HG03565 (cell line): ENCODE results near the gene ARID1A.

Experiments used
- ATAC-seq: cut with Tn5 transposase; IDR thresholded peaks from one replicate; pipeline ENCODE4 v1.9.1; 2021; ENCODE audit warnings: mild to moderate bottlenecking, moderate library complexity; ENCODE audit not compliant: unreplicated experiment

The ARID1A gene

DNA sequence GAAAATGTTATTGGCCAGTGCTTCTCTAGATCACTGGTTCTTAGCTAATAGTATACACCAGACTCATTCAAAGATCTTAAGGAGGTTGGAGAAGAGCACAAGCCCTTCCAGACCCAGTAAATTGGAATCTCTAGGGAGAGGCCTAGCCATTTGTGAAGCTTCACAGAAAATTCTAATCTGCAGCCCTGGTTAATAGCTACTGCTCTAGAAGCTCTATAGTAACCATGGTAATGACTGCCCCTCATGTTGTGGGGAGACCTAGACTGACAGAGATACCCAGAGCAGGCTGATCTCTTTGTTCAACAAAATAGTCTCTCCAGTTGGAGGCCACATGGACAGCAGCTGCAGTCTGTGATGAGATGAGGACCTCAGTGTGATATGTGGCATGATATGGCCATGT lies 31.7 kb downstream of the ARID1A start:
- no peak for ATAC-seq

- no peak for ATAC-seq
Observed at GRCh38 chr1:26728645-26729044, 32.8 kb downstream of the ARID1A start.

DNA sequence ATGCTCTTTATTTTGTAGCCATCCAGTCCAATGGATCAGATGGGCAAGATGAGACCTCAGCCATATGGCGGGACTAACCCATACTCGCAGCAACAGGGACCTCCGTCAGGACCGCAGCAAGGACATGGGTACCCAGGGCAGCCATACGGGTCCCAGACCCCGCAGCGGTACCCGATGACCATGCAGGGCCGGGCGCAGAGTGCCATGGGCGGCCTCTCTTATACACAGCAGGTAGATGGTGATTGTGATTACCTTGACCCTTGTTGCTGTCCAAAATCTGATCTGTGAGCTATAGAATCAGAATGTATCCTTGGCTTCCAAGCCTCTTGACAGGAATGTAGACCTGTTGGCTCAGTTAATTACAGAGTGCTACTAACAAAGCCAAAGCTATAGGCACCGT lies 33.8 kb downstream of the ARID1A start:
- ATAC-seq = no peak

- no peak for ATAC-seq
Observed at GRCh38 chr1:26730695-26731094, 34.9 kb downstream of the ARID1A start.

- ATAC-seq = no peak
Observed at GRCh38 chr1:26731233-26731902, 35.6 kb downstream of the ARID1A start.

DNA sequence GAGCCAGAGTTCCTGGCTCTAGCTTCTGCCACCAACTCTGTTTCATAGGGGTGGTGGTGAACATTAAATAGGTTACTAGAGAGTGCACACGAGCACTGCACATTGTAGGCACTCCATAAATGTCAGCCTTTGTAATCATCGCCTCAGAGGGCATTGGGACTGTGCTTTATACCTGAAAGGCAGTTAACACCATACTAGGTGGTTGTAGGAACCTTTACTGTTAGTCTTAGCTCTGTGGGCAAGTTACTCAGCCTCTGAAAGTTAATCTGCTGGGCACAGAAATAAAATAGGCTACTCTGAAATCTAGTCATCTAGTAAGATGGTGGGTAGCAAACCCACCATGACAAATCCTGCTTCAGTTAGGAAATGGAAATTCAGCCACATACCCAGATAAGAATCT lies 37.6 kb downstream of the ARID1A start:
- ATAC-seq = no peak

DNA sequence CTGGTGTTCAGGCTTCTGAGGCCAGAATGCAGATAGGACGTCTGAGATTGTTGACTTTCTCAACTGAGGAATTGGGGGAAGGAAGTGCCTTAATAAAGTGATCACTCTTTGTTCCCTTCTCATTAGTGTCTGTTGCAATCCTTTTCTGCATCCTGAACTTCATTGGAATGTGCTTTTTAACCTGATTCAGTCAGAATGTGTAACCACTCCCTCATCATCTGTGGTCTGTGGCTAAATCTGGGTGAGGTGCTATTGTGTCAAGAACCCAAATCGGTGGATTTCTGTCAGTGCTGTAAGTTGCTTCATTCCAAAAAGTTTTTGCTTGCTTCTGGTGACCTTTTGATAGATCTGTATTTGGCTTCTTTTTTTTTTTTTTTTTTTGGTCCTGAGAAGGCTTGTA lies 38.2 kb downstream of the ARID1A start:
- ATAC-seq = no peak

- ATAC-seq = no peak
Observed at GRCh38 chr1:26734501-26735058, 38.8 kb downstream of the ARID1A start.

DNA sequence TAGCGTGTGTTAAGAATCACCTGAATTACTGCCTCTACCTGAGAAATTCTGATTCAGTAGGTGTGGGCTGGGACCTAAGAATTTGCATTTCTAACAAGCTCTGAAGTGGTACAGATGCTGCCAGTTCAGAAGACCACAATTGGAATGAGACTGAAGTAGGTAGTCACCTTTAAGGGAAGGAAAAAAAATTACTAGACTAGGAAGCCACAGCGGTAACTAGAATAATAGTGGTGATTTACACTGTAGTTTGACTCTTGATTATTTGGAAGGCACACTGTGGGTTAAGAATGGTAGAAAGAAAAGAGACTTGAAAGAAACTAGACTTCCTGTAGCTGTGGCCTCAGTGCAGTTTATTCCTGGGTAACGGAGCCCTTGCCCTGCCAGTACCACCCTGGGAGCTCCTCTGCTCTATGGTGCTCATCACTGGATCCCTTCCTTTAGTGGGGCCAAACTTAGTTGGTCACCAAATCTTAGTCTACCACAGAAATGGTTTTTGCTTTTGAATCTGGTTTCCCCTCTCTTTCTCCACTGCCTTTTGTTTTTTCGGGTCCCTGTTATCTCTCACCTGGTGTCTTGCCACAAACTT lies 43.6 kb downstream of the ARID1A start:
- no peak for ATAC-seq

DNA sequence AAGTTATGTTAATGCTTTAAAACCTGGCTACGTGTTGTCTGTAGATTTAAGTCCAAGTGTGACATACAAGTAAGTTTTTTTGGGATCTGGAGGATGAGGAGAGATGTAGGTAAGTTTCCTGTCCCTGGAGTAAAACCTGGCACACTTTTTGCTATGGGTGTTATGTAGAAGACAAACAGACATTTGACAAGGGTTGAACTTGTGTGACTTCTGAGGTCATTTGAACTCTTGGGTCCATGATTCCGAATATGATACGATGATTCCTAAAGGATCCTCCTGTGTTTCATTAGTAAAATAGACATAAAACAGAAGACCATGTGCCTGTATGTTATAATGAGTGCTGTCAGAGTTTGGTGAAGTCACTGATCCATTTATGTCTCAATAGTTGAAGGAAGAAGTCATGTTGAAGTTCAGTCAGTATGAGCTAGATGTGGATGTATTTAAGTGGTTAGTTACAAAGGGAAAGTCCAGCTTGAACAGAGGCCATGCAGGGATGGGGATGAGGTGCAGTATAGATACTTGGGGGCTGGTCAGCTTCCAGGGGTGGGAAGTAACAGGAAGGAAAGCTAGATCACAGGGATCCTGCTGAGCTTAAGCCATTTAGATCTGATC lies 44.3 kb downstream of the ARID1A start:
- no peak for ATAC-seq

DNA sequence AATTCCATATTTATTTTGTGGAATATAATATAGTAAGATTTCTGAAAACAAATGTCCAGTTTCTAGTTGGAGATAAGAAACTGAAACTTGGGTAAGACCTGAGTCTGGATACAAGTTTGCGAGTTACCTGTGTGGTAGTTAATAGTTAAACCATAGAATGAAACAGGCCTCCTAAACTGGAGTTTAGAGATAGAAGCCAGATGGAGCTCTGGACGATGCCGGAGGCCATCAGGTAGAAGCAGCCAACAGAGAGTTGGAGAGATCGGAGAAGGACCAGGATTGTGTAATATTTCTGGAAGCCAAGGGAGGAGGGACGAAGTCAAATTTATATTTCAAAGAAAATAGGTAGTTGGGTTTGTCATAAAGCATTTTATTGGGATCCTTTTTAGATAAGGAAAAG lies 45.1 kb downstream of the ARID1A start:
- no peak for ATAC-seq

DNA sequence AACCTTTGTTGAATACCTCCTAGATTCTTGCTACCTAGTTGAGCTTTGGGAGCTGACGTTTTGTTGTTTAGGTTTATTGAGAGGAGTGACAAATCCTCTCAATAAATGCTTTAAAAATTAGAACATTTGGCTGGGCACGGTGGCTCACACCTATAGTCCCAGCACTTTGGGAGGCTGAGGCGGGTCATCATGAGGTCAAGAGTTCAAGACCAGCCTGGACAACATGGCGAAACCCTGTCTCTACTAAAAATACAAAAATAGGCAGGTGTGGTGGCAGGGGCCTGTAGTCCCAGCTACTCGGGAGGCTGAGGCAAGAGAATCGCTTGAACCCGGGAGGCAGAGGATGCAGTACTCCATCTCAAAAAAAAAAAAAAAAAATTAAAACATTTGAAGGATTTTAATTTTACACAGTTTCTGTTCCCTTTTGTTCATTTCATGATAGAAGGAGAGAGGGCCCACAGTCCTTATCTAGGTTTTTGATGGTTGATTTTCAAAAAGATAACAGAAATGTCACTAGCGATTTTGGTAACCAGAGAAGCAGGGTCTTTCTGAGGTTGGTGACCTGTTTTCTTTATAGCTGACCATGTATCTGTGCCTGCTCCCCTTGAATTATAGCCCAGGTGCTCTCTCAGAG lies 47.7 kb downstream of the ARID1A start:
- ATAC-seq = no peak

DNA sequence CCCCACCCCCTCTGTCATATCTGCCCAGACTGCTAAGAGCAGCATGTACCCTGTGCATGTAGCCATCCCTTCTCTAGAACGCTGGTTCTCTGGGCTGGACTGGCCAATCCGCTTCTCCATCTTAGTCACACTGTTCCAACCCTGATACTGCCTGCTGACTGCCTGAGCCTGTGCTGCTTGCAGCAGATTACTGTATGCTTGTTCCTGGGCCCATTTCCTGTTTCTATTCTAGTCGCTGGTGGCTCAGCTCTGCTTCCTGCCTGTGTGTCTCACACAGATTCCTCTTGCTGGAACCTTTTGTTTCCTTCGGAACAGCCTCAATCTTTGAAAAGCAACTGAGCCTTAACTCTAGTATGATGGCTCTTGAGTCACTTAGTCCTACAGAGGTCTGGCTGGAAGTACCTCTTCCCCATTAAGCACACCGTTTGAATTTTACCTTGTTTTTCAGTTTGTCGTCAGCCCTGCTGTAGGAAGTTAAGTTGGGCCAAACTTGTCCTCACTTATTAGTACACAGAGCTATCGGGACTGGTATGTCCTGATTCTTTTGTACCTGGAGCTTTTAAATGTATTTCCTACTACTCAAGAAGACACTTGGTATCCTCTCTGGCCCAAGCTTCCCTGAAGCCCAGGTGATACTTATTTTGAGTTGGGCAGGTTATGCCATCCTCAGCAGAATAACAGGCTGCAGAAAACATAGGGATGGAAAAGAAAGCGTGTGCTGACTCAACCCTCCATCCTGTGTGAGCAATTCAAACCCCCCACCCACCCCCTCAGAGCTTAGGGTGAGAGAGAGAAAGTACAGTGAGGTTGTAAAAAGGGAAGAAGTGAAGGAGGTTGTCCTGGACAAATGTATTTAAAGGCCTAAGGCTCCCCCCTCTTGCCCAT lies 48.5 kb downstream of the ARID1A start:
- peak; percentile 92 for ATAC-seq

GRCh38 chr1:26745191-26745590 lies 49.4 kb downstream of the ARID1A start:
- no peak for ATAC-seq

DNA sequence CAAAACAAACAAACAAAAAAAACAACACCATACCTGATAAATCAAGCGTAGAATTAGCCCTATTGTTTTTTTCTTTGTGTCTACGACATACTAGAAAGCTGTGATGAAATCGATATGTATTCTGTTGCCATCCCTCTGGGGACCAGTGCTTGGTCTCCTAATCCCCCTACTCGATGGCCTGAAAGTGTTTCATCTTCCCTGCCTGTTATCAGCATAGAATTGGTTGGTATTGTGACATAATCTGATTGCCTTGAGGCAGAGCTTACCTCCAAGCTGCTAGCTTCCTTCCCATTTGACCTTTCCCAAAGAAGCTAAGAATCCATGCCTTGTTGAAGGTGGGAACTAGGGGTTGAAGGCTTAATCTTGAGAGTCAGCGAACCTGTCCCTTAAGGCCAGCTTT lies 51.2 kb downstream of the ARID1A start:
- no peak for ATAC-seq

DNA sequence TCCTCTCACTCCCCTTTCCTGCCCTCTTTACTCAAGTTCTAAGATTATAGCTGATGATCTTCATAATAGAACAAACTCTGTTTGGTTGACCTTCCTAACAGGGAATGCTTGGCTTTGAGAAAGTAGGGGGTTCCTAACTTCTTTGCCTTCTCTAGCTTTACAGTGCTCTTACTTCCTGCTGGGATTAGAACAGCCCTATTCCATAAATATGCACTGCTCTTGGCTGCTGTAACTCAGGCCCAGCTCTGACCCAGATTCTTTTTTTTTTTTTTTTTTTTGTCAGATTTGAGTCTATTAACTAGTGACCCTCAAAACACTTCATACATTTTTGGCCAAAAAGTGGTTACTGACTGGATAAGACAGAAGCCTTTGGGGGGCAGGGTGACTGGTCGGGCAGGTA lies 52.5 kb downstream of the ARID1A start:
- ATAC-seq = no peak

DNA sequence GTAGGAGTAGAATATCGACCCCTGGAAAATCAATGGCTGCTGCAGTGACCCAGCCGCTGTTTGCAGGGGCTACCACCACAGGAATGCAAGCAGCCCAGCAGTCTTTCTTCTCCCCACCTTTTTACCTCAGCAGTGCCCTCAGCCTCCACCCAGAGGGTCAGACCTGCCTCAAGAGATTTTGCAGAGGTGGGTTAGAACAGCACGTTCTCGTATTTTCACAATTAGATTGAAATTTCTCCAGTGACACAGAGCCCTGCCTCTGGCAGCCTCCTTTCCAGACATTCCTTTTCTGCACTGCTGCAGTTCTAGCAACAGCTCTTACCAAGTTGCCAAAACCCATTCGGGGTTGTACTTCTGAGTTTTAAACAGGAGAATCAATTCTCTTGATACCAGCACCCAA lies 53.6 kb downstream of the ARID1A start:
- no peak for ATAC-seq

DNA sequence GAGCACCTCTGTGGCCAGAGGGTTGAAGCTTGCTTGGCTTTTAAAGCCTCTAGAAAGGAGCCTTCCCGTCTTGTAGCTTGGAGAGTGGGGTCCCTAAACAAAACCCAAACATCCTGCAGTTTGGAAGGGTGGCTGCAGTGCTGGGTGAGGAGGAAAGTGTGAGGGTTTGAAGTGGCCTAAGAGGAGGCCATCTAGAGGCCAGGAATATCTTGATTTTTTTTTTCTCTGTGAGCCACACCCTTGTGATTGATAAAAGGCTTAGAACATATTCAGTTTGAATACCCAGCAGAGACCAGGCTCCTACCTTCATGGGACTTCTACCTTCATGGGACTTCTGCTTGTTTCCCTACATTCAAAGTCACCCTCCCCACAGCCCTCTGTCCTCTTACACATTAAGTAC lies 54.6 kb downstream of the ARID1A start:
- no peak for ATAC-seq

DNA sequence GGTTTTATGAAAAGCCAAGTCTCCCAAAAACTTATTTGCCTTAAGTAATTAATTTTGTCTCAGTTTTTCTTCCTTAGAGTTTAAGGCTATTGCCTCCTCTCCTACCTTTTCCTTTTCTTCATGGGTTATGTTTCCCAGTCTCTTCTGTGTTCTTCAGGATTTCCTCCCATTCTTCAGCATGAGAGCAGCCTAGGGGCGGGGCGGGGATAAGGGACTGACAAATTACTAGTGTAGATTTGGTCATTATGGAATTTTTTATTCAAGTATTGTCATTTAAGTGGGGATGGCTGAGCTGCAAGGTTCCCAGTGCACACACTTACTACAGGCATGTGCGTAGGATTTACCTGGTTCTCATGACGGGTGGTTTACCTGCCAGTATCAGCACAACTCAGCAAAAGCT lies 56.7 kb downstream of the ARID1A start:
- no peak for ATAC-seq

GRCh38 chr1:26754086-26754874 lies 58.5 kb downstream of the ARID1A start:
- ATAC-seq = no peak
